Measurements from ENCODE around the gene CYTH1.

DNA sequence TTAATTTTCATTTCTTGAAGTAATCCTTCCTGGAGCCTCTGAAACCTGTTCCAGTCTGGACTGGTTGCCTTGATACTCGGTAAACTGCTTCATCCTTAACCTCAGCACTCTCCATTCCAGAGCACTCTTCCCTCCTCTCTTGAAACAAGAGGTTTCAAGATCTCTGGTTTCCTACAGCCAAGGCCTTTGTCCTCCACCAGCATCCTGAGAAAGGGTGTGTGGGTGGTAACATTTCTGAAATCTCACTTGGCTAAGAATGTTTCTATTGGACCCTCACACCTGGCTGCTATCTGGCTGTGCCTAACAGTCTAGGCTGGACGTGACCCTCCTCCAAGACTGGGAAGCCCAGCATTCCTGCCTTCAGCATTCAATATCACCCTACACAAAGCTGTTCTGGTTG is 99.7 kb downstream of the CYTH1 start:
- no peak for TF ChIP-seq FOXK2 (IDR thresholded peaks at IDR 0.05)
- no peak for TF ChIP-seq L3MBTL2 (conservative IDR thresholded peaks at IDR 0.05)
- no peak for TF ChIP-seq CTBP1 (IDR thresholded peaks at IDR 0.05; ENCODE audit: borderline replicate concordance)

All from HEK293T (cell line).